ENCODE results near the gene PRXL2B. TPM values are rescaled to one million over a fixed set of nuclear protein-coding genes. Genes with fewer than 3 reads are reported as not detected.
A peak's percentile ranks its signal among the peaks of the same experiment; 100 is the strongest.

The PRXL2B gene
- total RNA-seq, 5 donors from 2014 or later (not counting 1 experiment from before 2014, with no cell fraction given): 17.3 to 37.6 (median 35.3) TPM

- Histone ChIP-seq H3K27me3 (replicated peaks in 1 of 2; ENCODE audit: control insufficient read depth in 2 of 2, extremely low read depth in 1 of 2, insufficient read depth in 2 of 2, low read length in 1 of 2) (peaks cover 0 to 35% of the 10 kb centered on the region in 2 experiments), H3K27ac (ENCODE audit: low read length) (no peak overlapping the region), H3K9me3 (no peaks in the 10 kb centered on the region), H3K4me3 (ENCODE audit: control insufficient read depth in 1 of 2, extremely low read depth in 1 of 2, low read length in 1 of 2) (no peak overlapping the region), H3K4me1 (ENCODE audit: control insufficient read depth in 1 of 2, extremely low read depth in 1 of 2, insufficient read depth in 2 of 2, low read length in 2 of 2) (peaks cover 2 to 14% of the 10 kb centered on the region in 2 experiments), H3K36me3 (ENCODE audit: control insufficient read depth in 2 of 2, extremely low read depth in 1 of 2, insufficient read depth in 1 of 2, low read length in 1 of 2) (no peaks in the 10 kb centered on the region)
- peak in 2 of 35 experiments; percentile 10 to 14 for DNase-seq
- WGBS (ENCODE audit: insufficient coverage): 77% methylated on average over 9 of the region's 10 CpGs
- peaks cover 8 to 16% (median 15%) of the 10 kb centered on the region in 3 donors for H3K4me1 Mint-ChIP-seq
- H3K27ac Mint-ChIP-seq: no peak overlapping the region
- ChIA-PET CTCF (interaction anchor here in 1 of 2 donors (0.6 kb wide), 1 partner anchor 89 kb away, joined by 4 read pairs; no protein-coding TSS in a partner anchor), POLR2A (no interaction called here)
- H3K36me3 Mint-ChIP-seq: no peaks in the 10 kb centered on the region
- ATAC-seq (replicated peaks in 1 of 4): no peak
- H3K9me3 Mint-ChIP-seq: no peaks in the 10 kb centered on the region
- H3K4me3 Mint-ChIP-seq: no peak overlapping the region
- peaks cover 0 to 5% of the 10 kb centered on the region in 2 donors for H3K27me3 Mint-ChIP-seq
These were observed 51.0 kb downstream of the PRXL2B start for GRCh38 chr1:2637442-2638145.

- DNase-seq (peak in 2 of 35 experiments; percentile 11 to 14), ATAC-seq (replicated peaks in 1 of 4) (no peak)
- H3K4me3 ChIP-seq (ENCODE audit: control insufficient read depth in 1 of 2, extremely low read depth in 1 of 2, low read length in 1 of 2): no peak overlapping the region
- H3K27me3 ChIP-seq (replicated peaks in 1 of 2; ENCODE audit: control insufficient read depth in 2 of 2, extremely low read depth in 1 of 2, insufficient read depth in 2 of 2, low read length in 1 of 2): peaks cover 0 to 29% of the 10 kb centered on the region in 2 experiments
- POLR2A ChIA-PET: no interaction called here
- Mint-ChIP-seq H3K4me1 (peaks cover 12 to 17% (median 16%) of the 10 kb centered on the region in 3 donors), H3K27ac (no peak overlapping the region), H3K4me3 (no peak overlapping the region), H3K9me3 (no peaks in the 10 kb centered on the region), H3K36me3 (no peaks in the 10 kb centered on the region), H3K27me3 (peaks cover 0 to under 1% of the 10 kb centered on the region in 2 donors)
- no peak overlapping the region for H3K27ac ChIP-seq (ENCODE audit: low read length)
- 84% methylated on average over 15 of the region's 16 CpGs for WGBS (ENCODE audit: insufficient coverage)
- CTCF ChIA-PET: interaction anchor here in 1 of 2 donors (0.6 kb wide), 1 partner anchor 90 kb away, joined by 4 read pairs; no protein-coding TSS in a partner anchor
- peaks cover 2 to 22% of the 10 kb centered on the region in 2 experiments for H3K4me1 ChIP-seq (ENCODE audit: control insufficient read depth in 1 of 2, extremely low read depth in 1 of 2, insufficient read depth in 2 of 2, low read length in 2 of 2)
- H3K9me3 ChIP-seq: no peaks in the 10 kb centered on the region
- H3K36me3 ChIP-seq (ENCODE audit: control insufficient read depth in 2 of 2, extremely low read depth in 1 of 2, insufficient read depth in 1 of 2, low read length in 1 of 2): no peaks in the 10 kb centered on the region
These were observed 52.0 kb downstream of the PRXL2B start for GRCh38 chr1:2638466-2639115.

GRCh38 chr1:2639203-2639602 is 52.6 kb downstream of the PRXL2B start:
- POLR2A ChIA-PET: no interaction called here

GRCh38 chr1:2639607-2640521 is 53.3 kb downstream of the PRXL2B start:
- POLR2A ChIA-PET: no interaction called here
- Mint-ChIP-seq H3K27ac (no peak overlapping the region), H3K9me3 (no peaks in the 10 kb centered on the region), H3K27me3 (no peaks in the 10 kb centered on the region), H3K36me3 (no peaks in the 10 kb centered on the region), H3K4me3 (no peak overlapping the region), H3K4me1 (peaks cover 14 to 20% (median 16%) of the 10 kb centered on the region in 3 donors)
- Histone ChIP-seq H3K9me3 (no peaks in the 10 kb centered on the region), H3K27me3 (replicated peaks in 1 of 2; ENCODE audit: control insufficient read depth in 2 of 2, extremely low read depth in 1 of 2, insufficient read depth in 2 of 2, low read length in 1 of 2) (peaks cover 0 to 24% of the 10 kb centered on the region in 2 experiments), H3K27ac (ENCODE audit: low read length) (no peak overlapping the region), H3K4me3 (ENCODE audit: control insufficient read depth in 1 of 2, extremely low read depth in 1 of 2, low read length in 1 of 2) (no peak overlapping the region), H3K4me1 (ENCODE audit: control insufficient read depth in 1 of 2, extremely low read depth in 1 of 2, insufficient read depth in 2 of 2, low read length in 2 of 2) (peaks cover 2 to 25% of the 10 kb centered on the region in 2 experiments), H3K36me3 (ENCODE audit: control insufficient read depth in 2 of 2, extremely low read depth in 1 of 2, insufficient read depth in 1 of 2, low read length in 1 of 2) (no peaks in the 10 kb centered on the region)
- CTCF ChIA-PET: interaction anchor here in 1 of 2 donors (0.6 kb wide), 1 partner anchor 17 kb away, joined by 3 read pairs; no protein-coding TSS in a partner anchor
- WGBS (ENCODE audit: insufficient coverage): 87% methylated on average over 24 of the region's 26 CpGs
- DNase-seq (peak in 2 of 35 experiments; percentile 13 to 15), ATAC-seq (replicated peaks in 1 of 4) (no peak)

More at GRCh38 chr1:2639203-2639602, 52.6 kb downstream of the PRXL2B start:
- DNase-seq (peak in 2 of 35 experiments; percentile 13 to 22), ATAC-seq (replicated peaks in 1 of 4) (no peak)
- H3K9me3 Mint-ChIP-seq: no peaks in the 10 kb centered on the region
- H3K4me1 Mint-ChIP-seq: peaks cover 14 to 20% (median 16%) of the 10 kb centered on the region in 3 donors
- peaks cover 2 to 25% of the 10 kb centered on the region in 2 experiments for H3K4me1 ChIP-seq (ENCODE audit: control insufficient read depth in 1 of 2, extremely low read depth in 1 of 2, insufficient read depth in 2 of 2, low read length in 2 of 2)
- no peak overlapping the region for H3K4me3 ChIP-seq (ENCODE audit: control insufficient read depth in 1 of 2, extremely low read depth in 1 of 2, low read length in 1 of 2)
- H3K36me3 Mint-ChIP-seq: no peaks in the 10 kb centered on the region
- H3K27me3 ChIP-seq (replicated peaks in 1 of 2; ENCODE audit: control insufficient read depth in 2 of 2, extremely low read depth in 1 of 2, insufficient read depth in 2 of 2, low read length in 1 of 2): peaks cover 0 to 28% of the 10 kb centered on the region in 2 experiments
- H3K9me3 ChIP-seq: no peaks in the 10 kb centered on the region
- 92% methylated on average over 5 of the region's 11 CpGs for WGBS (ENCODE audit: insufficient coverage)
- no peak overlapping the region for H3K4me3 Mint-ChIP-seq
- H3K36me3 ChIP-seq (ENCODE audit: control insufficient read depth in 2 of 2, extremely low read depth in 1 of 2, insufficient read depth in 1 of 2, low read length in 1 of 2): no peaks in the 10 kb centered on the region
- no peak overlapping the region for H3K27ac Mint-ChIP-seq
- H3K27me3 Mint-ChIP-seq: no peaks in the 10 kb centered on the region
- CTCF ChIA-PET: no interaction called here
- H3K27ac ChIP-seq (ENCODE audit: low read length): no peak overlapping the region

GRCh38 chr1:2640626-2641025 is 54.0 kb downstream of the PRXL2B start:
- DNase-seq (peak in 1 of 35 experiments; percentile 10), ATAC-seq (replicated peaks in 1 of 4) (no peak)
- CTCF ChIA-PET: interaction anchor here in 1 of 2 donors (0.6 kb wide), 1 partner anchor 18 kb away, joined by 3 read pairs; no protein-coding TSS in a partner anchor
- H3K36me3 ChIP-seq (ENCODE audit: control insufficient read depth in 2 of 2, extremely low read depth in 1 of 2, insufficient read depth in 1 of 2, low read length in 1 of 2): no peaks in the 10 kb centered on the region
- no peaks in the 10 kb centered on the region for H3K9me3 ChIP-seq
- H3K4me1 ChIP-seq (ENCODE audit: control insufficient read depth in 1 of 2, extremely low read depth in 1 of 2, insufficient read depth in 2 of 2, low read length in 2 of 2): peaks cover 2 to 25% of the 10 kb centered on the region in 2 experiments
- no peak overlapping the region for H3K4me3 ChIP-seq (ENCODE audit: control insufficient read depth in 1 of 2, extremely low read depth in 1 of 2, low read length in 1 of 2)
- POLR2A ChIA-PET: no interaction called here
- H3K4me3 Mint-ChIP-seq: peak overlapping the region in 1 of 3 donors; percentile 24
- WGBS (ENCODE audit: insufficient coverage): 83% methylated on average over 2 of the region's 3 CpGs
- peaks cover 14 to 20% (median 16%) of the 10 kb centered on the region in 3 donors for H3K4me1 Mint-ChIP-seq
- H3K36me3 Mint-ChIP-seq: no peaks in the 10 kb centered on the region
- no peak overlapping the region for H3K27ac Mint-ChIP-seq
- H3K27me3 Mint-ChIP-seq: no peaks in the 10 kb centered on the region
- no peaks in the 10 kb centered on the region for H3K9me3 Mint-ChIP-seq
- no peak overlapping the region for H3K27ac ChIP-seq (ENCODE audit: low read length)
- H3K27me3 ChIP-seq (replicated peaks in 1 of 2; ENCODE audit: control insufficient read depth in 2 of 2, extremely low read depth in 1 of 2, insufficient read depth in 2 of 2, low read length in 1 of 2): peaks cover 0 to 20% of the 10 kb centered on the region in 2 experiments

All from T-cell (primary cell).